ENCODE measurements around the gene TMEM117.
"Not testable (repeated sequence)": the region's sequence is repeated elsewhere in the genome, so short reads cannot be mapped to it uniquely, and the experiment has no call there.

The TMEM117 gene

DNA sequence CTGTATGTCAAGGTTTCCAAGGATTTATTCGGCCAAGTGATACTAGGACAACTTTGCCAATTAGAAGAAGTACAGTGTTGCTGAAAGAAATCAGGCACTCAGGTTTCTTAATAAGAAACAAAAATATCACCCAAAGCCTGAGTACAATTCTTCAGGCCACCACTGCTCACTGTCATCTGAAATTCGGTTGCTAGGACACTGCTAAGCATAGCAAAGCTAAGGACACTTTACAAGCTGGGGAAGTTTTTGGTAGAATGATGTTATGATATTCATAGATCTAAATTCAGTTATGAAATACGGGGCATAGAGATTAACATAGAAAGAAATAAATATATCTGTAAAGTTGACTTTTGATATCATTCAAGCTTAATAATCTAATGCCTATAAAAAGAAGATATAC, 535.1 kb downstream of the TMEM117 start:
- DNase-seq (ENCODE audit: low read depth in 2 of 3, low spot score in 2 of 3) = no peak

DNA sequence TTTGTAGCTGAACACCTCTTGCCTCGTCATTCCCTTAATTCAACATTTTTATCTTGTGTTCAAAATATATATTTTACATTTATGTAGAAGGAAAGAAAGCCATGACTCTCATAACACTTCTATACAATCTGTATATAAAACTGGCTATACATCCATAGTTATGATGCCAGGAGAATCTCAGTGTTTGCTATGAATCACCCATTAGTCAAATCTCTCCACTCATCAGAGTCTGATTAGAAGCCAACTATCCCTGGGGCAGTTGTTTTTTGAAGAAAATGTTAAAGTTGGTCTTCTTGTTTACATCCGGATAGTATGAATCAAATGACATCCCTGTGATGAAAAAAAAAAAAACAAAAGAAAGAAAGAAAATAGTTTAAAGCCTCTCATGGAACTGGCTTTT, 536.4 kb downstream of the TMEM117 start:
- DNase-seq (ENCODE audit: low read depth in 2 of 3, low spot score in 2 of 3) = no peak

DNA sequence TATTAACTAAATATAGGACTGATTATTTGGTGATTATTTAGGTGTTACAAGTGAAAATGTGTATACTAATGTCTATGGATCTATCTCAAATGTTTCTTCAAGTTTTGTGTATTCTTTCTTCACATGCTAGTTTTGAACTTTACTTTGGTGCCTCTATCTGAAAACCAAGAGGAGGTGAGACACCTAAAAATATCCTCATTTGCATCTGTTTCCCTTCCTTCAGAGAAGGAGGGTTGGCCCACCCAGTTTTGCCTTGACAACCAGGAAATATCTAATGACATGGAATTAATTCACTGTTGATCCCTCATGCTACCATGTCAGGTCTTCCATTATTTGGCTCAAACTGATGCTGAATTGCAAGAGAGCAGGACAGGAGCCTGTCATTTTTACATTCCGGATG, 539.8 kb downstream of the TMEM117 start:
- no peak for DNase-seq (ENCODE audit: low read depth in 2 of 3, low spot score in 2 of 3)

DNA sequence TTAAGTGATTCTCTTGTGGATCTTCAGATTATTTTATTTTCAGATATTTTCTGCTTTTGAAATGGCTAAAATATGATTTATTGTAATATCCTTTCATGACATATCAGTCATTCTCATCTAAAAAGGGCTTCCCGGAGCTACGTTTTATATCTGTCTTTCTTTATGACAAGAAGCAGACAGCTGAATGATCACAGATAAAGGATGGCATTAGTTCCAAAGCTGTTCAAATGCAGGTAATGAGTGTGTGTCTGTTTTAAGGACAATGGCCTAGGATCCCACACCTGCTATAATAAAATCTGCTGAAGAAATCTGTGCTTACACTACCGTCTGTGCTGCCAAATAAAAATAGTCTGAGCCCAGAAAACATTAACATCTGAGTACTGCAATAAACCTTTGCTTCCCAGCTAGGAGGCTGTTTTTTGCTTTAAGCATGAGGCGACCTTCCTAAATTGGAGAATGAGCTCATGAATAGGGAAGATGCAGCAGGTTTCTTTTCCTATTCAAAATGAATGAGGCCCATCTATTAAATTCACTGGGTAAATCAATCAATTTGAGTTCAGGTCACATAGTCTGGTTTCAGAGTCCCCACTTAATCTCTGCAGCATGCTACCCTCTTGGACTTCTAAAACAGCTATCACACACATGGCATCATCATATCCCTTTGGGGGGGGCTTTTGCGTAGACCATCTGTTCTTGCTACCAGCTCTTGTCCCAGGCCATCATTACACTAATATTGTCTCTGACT, 541.7 kb downstream of the TMEM117 start:
- no peak for DNase-seq (ENCODE audit: low read depth in 2 of 3, low spot score in 2 of 3)

DNA sequence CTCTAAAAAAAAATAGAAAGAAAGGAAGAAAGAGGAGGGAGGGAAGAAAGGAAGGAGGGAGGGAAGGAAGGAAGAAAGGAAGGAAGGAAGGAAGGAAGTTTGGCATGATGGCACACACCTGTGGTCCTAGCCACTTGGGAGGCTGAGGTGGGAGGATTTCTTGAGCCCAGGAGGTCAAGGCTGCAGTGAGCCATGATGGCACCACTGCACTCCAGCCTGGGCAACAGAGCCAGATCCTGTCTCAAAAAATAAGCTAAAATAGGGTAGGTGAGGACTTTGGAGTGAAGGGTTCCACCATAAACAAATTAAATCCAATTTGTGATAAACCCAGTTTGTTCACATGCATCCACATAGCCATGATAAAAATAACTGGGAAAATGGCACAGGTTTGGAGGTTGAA, 543.2 kb downstream of the TMEM117 start:
- DNase-seq (ENCODE audit: low read depth in 2 of 3, low spot score in 2 of 3) = not testable (repeated sequence)

DNA sequence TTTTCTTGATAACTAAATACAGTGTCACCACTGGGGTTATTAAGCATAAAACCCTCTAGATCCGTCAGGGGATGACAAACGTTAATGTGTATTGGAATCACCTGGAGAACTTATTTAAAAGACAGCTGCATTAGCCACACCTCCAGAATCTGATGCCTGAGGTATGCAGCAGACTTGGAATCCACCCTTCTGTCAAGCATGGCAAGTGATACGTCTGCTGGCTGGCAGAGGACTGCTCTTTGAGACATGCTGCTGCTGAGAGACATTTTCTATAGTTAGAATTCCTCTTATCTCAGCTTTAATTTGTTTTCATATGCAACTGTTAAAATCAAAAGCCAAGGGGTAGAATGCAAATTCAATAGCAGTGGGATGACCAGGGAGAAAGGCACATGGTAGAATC, 544.0 kb downstream of the TMEM117 start:
- no peak for DNase-seq (ENCODE audit: low read depth in 2 of 3, low spot score in 2 of 3)

DNA sequence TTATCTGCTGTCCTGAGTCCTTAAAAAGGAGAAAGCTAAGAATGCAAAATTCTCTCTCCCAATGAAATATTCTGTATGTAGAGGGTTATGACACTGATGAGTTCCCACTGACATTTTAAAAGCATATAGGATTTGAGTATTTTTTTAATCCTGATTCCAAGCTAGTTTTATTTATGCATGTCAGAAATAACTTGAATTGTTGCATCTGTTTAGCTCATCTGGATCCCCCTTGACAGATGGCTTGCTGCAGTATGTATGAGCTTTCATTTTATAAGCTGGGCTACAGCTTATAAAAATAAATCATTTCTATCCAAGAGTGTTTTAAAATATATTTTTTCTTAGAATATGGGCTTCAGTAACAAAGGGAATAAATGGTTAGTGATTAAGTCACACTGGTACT, 545.0 kb downstream of the TMEM117 start:
- no peak for DNase-seq (ENCODE audit: low read depth in 2 of 3, low spot score in 2 of 3)

DNA sequence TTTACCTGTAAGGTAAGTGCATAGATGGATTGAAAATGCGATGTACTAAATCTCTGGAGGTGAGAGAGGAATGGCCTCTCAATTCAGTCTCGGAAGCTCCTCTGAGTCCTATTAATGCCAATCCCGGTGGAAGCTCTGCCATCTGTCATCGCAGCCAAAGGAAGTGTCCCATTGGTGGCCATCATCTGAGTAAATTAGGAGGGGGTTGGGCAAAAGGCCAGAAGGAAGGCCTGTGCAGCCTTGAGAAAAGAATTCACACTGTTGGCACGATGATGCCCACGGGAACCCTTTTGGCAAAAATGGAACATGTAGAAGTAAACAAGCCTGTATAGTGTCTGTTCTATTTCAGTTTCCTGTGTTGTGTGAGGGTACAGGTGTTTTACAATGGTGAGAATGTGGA, 545.5 kb downstream of the TMEM117 start:
- no peak for DNase-seq (ENCODE audit: low read depth in 2 of 3, low spot score in 2 of 3)

DNA sequence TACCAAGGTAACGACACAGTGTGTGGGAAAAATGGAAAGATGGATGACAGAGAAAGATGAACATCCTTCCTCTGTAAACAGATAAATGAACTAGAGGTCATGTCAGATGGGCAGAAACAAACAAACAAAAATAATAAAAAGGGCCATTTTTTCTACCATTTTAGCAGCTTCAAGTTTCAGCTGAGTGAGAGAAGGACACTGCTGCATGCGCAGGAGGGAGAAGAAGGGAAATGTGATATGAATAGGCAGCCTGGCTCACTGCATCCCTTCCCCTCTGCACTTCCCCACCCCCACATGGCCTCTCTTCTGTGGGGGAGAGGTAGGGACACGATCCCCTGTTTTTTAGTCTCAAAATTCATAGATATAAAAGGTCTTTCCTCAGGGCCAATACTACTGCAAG, 548.3 kb downstream of the TMEM117 start:
- DNase-seq (ENCODE audit: low read depth in 2 of 3, low spot score in 2 of 3) = no peak

DNA sequence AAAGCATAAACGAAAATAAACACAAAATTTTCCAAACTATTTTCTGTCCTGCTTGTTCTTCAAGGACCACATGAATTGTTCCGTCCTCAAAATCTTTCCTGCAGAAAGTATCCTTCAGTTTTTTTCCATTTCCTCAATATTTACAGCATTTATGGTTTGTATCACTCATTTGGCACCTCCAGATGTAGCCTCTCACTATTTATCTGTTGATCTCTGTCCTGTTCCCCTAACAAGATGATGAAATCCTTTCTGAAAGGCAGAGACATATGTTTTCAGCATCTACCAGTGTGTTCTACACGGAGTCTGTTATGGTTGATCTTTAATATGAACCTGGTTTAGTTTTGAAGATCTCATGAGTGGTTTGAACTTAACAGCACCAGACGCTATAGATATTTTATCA, 550.1 kb downstream of the TMEM117 start:
- DNase-seq (ENCODE audit: low read depth in 2 of 3, low spot score in 2 of 3) = no peak

DNA sequence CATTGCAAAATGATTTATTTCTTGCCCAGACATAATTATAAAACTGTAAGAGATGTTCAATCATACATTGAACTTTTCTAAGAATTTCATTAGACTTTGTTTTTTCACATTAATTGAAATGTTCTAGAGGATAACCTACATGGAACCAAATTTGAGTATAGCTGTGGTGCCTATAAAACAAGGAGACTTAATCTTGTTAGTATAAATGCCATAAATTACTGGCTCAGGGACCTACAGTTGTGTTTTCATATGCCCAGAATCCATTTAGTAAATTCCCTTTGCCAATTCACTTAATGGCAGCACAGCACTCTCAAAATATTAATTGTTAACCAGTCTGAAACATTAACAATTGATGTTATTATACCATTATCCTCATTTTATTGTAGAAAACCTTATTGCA, 551.7 kb downstream of the TMEM117 start:
- DNase-seq (ENCODE audit: low read depth in 2 of 3, low spot score in 2 of 3) = no peak

DNA sequence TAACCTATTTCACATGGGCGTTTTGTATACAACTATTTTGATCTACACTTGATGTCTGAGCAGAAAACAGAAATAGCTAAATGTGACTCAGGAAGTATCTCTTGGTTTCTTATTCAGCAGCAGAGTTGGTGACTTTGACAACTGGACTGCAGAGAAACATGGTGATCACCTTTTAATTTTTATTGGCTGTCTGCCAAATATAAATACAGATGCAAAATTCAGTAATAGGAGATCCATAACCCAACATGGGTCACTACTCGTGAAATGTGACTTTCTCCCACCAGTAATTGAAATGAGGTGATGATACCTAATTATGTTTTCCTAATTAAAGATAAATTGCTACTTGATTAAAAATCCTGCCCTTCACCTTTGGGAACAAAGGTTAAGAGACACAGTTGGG, 553.2 kb downstream of the TMEM117 start:
- no peak for DNase-seq (ENCODE audit: low read depth in 2 of 3, low spot score in 2 of 3)

DNA sequence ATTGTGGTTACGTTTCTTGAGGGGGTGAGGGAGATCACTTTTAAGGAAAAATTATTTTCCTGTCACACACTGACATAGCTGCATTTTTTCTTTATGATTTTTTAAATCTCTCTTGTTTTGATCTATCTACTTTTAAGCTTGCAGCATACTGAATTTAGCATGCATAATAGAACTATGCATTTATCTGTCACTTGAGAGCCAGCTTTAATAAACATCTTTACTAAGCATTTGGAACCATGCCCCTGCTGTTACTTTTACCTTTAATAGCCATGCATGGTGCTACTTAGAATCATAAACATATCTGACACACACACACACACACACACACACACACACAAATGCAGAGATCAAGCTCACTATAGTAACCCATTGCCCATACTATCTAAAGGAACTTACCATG, 554.0 kb downstream of the TMEM117 start:
- no peak for DNase-seq (ENCODE audit: low read depth in 2 of 3, low spot score in 2 of 3)

DNA sequence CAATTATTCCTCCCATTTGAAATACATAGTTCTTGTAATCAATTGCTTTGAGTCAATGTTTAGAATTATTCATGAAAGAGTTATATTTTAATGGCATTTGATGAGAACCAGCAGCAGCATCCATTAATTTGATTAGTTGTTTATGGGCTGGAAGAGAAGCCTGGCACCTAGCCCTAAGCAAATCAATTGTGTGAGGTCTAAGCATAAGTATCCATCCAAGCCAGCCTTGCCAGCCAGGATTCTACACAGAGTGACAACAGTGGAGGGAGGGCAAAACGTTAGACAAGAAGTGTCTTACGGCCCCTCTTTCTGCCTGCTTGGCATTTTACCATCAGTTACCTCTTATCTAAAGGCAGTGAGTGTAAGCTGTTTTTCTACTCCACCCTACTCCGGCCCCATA, 561.8 kb downstream of the TMEM117 start:
- DNase-seq (ENCODE audit: low read depth in 2 of 3, low spot score in 2 of 3) = no peak

DNA sequence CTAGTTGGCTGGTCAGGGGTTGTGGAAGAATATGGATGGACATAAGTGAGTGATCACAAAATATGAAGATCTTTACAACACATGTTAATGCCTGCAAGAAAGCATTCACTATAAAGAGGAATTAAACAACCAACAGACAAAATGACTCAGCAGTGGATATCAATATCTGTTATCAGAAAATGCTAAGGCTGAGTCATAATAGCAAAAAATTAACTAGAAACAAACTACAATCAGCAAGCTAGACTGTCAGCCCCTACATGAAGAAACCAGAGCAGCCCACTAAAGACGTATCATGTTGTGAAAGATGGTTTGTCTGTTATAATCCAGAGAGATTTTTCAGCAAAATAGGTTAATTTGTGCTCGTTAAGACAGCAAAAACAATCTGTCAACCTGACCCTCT, 567.3 kb downstream of the TMEM117 start:
- DNase-seq (ENCODE audit: low read depth in 2 of 3, low spot score in 2 of 3) = no peak

DNA sequence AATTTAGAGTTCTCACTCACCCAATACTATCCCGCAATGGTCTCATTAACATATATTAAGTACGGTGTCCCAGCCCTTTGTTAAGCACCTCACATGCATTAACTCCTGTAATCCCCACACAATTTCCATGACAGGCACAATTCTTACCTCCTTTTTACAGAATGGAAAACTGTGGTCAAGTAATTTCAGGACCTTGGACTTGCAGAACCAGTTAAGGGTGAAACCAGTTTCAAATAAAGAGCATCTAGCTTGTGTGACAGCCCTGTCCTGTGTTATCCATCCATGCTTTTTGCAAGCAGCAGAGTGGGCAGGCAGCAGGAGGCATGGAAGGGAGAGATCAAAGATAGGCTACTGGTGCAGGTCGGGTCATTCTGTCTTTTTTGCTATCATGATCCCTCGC, 569.4 kb downstream of the TMEM117 start:
- no peak for DNase-seq (ENCODE audit: low read depth in 2 of 3, low spot score in 2 of 3)

DNA sequence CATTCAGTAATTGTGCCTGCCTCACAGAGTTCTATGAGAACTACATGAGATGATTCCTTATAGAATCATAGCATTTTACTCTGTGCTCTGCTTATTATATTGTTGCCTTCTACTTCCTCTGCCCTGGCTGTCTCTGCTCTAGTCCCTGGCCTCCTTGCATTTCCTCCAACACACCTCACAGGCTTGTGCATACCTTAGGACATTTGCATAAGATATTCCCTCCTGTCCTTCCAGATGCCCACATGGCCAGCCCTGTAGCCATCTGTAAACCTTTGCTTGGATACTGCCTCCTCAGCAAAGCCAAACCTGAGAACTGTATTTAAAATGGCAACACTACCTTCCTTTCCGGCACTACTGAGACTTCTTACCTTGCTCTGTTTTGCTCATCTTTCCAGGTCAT, 586.7 kb downstream of the TMEM117 start:
- no peak for DNase-seq (ENCODE audit: low read depth in 2 of 3, low spot score in 2 of 3)

DNA sequence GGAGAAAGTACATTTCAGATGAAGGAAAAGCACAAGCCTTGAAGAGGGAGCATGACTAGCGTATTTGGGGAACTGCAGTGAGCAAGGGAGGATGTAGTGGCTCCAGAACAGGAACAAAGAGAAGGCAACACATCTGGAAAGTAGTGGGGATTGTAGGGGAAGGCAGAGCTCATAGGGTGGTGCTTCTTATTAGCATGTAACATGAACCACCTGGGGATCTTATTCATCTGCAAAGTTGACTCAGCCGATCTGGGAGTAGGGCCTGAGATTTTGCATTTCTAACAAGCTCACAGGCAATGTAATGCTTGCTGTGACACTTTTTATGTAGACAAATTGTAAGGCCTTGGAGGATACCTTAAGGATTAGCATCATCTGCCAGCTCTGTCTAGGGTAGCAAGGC, 592.9 kb downstream of the TMEM117 start:
- no peak for DNase-seq (ENCODE audit: low read depth in 2 of 3, low spot score in 2 of 3)

DNA sequence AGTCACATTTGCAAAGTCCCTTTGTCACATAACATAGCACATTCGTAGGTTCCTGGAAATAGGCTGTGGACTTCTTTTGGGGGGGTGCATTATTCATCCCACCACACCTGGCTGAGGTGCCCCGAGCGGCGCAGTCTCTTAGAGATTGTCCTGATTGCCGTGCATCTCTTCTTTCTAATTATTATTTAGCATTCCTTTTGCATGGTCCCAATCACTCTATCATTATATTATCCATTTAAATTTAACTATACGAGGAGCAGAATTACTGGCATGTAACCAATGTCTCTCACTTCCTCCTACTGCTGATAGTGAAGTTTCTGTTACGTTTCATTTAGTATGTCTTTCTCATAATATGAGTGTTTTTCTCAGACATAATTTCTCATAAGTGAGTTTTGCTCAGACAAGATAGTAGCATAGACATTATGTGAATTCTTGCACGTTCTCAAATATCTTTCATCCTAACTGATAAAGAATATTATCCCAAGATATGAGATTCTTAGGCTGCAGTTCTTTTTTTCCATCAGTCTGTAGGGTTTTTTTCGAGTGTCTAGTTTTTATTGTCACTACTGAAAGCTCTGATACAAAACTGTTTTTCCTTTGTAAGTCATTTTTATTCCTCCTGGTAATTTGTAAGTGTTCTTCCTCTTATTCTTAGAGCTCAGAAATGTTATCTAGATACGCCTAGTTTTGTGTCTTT, 595.9 kb downstream of the TMEM117 start:
- no peak for DNase-seq (ENCODE audit: low read depth in 2 of 3, low spot score in 2 of 3)

DNA sequence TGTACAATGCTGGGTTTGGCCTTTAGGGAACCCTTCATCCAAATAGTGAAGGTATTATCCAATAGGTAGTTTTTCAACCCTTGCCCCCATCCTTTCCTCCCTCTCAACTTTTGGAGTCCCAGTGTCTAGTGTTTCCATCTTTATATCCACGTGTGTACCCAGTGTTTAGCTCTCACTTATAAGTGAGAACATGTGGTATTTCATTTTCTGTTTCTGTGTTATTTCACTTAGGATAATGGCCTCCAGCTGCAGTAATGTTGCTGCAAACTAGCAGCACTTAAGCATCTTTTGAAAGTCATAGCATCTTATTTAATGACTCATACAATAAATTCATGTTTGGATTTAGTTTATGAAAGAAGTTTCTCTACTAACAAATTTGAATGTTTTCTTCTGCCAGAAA, 597.8 kb downstream of the TMEM117 start:
- no peak for DNase-seq (ENCODE audit: low read depth in 2 of 3, low spot score in 2 of 3)

DNA sequence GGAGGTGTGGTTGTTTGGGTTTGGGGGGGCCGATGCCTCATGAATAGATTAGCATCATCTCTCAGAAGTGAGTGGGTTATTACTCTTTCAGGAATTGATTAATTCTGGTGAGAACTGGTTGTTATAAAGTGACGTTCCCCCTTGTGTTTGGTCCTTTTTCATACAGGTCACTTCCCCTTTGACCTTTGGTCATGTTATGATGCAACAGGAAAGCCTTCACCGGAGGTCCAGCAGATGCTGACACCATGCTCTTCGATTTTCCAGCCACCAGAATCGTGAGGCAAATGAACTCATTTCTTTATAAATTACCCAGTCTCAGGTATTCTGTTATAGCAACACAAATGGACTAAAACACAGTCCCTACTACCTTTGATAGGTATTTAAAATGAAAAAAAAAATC, 600.9 kb downstream of the TMEM117 start:
- DNase-seq (ENCODE audit: low read depth in 2 of 3, low spot score in 2 of 3) = no peak

All from activated CD8-positive, alpha-beta memory T cell treated with anti-CD3 and anti-CD28 coated beads for 48 hours (primary cell).